CD4-positive, CD25-positive, alpha-beta regulatory T cell (primary cell): ENCODE measurements around the gene CDK18. TPM values are rescaled to one million over a fixed set of nuclear protein-coding genes. Genes with fewer than 3 reads are reported as not detected.

ENCODE experiments used
- ATAC-seq, 2 donors: fragments of 150-1000 bp; cut with Tn5 transposase; one replicate each; pipeline ENCODE4 v1.10.0; 2021; ENCODE audit warnings: low read depth in 2 of 2, moderate number of reproducible peaks in 2 of 2, moderate library complexity in 1 of 2
- DNase-seq, 3 donors: peaks; one replicate each; pipeline versions ENCODE4 v3.0.0 to v3.0.0-alpha.2; 2012 to 2022; ENCODE audit warnings: mixed read lengths in 1 of 3
- H3K27ac ChIP-seq: one replicate; pipeline ENCODE4 v1.7.0; 2013; ENCODE audit warnings: mild to moderate bottlenecking, low read length; ENCODE audit not compliant: insufficient read depth, poor library complexity, severe bottlenecking
- H3K27me3 ChIP-seq: one replicate; pipeline ENCODE4 v1.7.0; 2013; ENCODE audit warnings: low read length; ENCODE audit not compliant: control insufficient read depth, insufficient read depth
- H3K36me3 ChIP-seq: one replicate; pipeline ENCODE4 v1.7.0; 2013; ENCODE audit warnings: mild to moderate bottlenecking, low read length, moderate library complexity; ENCODE audit not compliant: control insufficient read depth, insufficient read depth
- H3K4me1 ChIP-seq: 2 replicates; pipeline ENCODE4 v1.7.0; 2013; ENCODE audit warnings: mild to moderate bottlenecking, low read length; ENCODE audit not compliant: insufficient read depth, control insufficient read depth, poor library complexity, severe bottlenecking
- H3K4me3 ChIP-seq: one replicate; pipeline ENCODE4 v1.7.0; 2013; ENCODE audit warnings: low read depth, mild to moderate bottlenecking, low read length, moderate library complexity
- H3K9me3 ChIP-seq, 2 experiments: 1 replicate in 1 of 2; 2 replicates in 1 of 2; pipeline ENCODE4 v1.7.0; 2013; ENCODE audit warnings: low read length in 2 of 2, mild to moderate bottlenecking in 1 of 2, moderate library complexity in 1 of 2; ENCODE audit not compliant: control insufficient read depth in 2 of 2
- H3K27ac Mint-ChIP-seq, 3 donors: one replicate each; pipeline ENCODE4 v1.8.0; 2020 to 2022; ENCODE audit warnings: mild to moderate bottlenecking in 3 of 3, mixed read lengths in 3 of 3, moderate library complexity in 2 of 3
- H3K27me3 Mint-ChIP-seq: one replicate; pipeline ENCODE4 v1.8.0; 2022; ENCODE audit warnings: mild to moderate bottlenecking, mixed read lengths
- H3K36me3 Mint-ChIP-seq: one replicate; pipeline ENCODE4 v1.8.0; 2020; ENCODE audit warnings: mixed read lengths
- H3K4me1 Mint-ChIP-seq, 4 donors: one replicate each; pipeline ENCODE4 v1.8.0; 2020 to 2022; ENCODE audit warnings: mixed read lengths in 4 of 4, mild to moderate bottlenecking in 1 of 4
- H3K4me3 Mint-ChIP-seq, 4 donors: one replicate each; pipeline ENCODE4 v1.8.0; 2020 to 2022; ENCODE audit warnings: mild to moderate bottlenecking in 4 of 4, mixed read lengths in 4 of 4, moderate library complexity in 3 of 4
- H3K9me3 Mint-ChIP-seq, 7 donors: one replicate each; pipeline ENCODE4 v1.8.0; 2020 to 2022; ENCODE audit warnings: mixed read lengths in 7 of 7, mild to moderate bottlenecking in 3 of 7, moderate library complexity in 2 of 7
- polyA plus RNA-seq, 4 donors: library from polyadenylated mRNA; unstranded; fragments of 300-500 nt; fragmentation: Illumina TruSeq; gene quantifications; one replicate each; pipeline ENCODE4 v1.2.3, GENCODE V29; 2021
- total RNA-seq: library from RNA; stranded (reverse); gene quantifications from one replicate; pipeline ENCODE4 v1.2.3, GENCODE V29; 2022

CDK18 gene
- total and polyA plus RNA-seq, 5 donors from 2014 or later = 0.49 TPM; not detected in 4

DNA sequence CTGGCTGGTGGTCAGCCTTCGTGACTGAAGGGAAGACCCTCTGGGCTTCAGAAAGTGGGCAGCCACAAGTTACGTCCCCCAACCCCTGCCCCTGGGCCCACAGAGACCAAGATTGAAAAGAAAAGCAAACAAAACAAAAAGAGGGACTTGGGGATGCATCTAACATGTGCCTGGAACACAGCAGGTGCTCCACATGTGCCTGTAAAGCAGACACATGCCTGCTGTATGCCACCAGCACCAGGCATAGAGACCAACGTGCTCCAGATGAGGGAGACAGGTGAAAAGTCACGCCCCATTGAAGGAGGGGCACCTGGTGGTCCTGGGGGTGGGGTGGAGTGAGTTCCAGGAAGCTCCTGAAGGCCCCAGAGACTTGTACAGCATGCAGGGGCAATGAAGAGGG, 11.9 kb downstream of the CDK18 start:
- H3K9me3 ChIP-seq = no peaks in the 10 kb centered on the region
- ATAC-seq (no peak), DNase-seq (no peak)
- no peaks in the 10 kb centered on the region for H3K36me3 ChIP-seq
- H3K4me1 Mint-ChIP-seq = no peaks in the 10 kb centered on the region
- H3K27ac Mint-ChIP-seq = no peak overlapping the region
- peaks cover 21% of the 10 kb centered on the region for H3K27me3 Mint-ChIP-seq
- no peaks in the 10 kb centered on the region for H3K27me3 ChIP-seq
- H3K27ac ChIP-seq = no peak overlapping the region
- no peaks in the 10 kb centered on the region for H3K4me1 ChIP-seq
- no peaks in the 10 kb centered on the region for H3K9me3 Mint-ChIP-seq
- no peak overlapping the region for H3K4me3 ChIP-seq
- H3K36me3 Mint-ChIP-seq = no peaks in the 10 kb centered on the region
- H3K4me3 Mint-ChIP-seq = no peak overlapping the region

DNA sequence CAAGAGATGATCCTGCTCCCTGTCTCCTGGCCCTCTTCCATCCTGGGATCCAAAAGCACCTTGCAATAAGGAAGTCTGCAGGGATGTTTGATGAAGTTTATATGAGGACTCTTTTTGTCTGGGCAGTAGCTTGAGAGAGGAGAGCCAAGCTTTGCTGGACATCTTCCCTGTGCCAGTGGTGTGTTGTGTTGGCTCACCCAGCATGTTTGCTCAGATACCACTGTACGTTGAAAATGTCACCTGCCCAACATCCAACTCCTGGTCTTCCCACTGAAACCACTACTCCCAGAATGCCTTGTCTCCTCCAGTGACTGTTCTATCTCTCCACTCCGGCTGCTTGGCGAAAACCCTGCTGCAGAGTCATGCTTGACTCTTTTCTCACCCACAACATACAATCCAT, 12.8 kb downstream of the CDK18 start:
- Histone ChIP-seq H3K36me3 (no peaks in the 10 kb centered on the region), H3K27ac (no peak overlapping the region), H3K9me3 (no peaks in the 10 kb centered on the region), H3K27me3 (no peaks in the 10 kb centered on the region), H3K4me1 (no peaks in the 10 kb centered on the region), H3K4me3 (no peak overlapping the region)
- DNase-seq = no peak
- Mint-ChIP-seq H3K4me1 (no peaks in the 10 kb centered on the region), H3K27me3 (peaks cover 21% of the 10 kb centered on the region), H3K9me3 (no peaks in the 10 kb centered on the region), H3K36me3 (no peaks in the 10 kb centered on the region), H3K4me3 (no peak overlapping the region), H3K27ac (peak overlapping the region in 2 of 3 donors; percentile 38 to 50)
- ATAC-seq = no peak

DNA sequence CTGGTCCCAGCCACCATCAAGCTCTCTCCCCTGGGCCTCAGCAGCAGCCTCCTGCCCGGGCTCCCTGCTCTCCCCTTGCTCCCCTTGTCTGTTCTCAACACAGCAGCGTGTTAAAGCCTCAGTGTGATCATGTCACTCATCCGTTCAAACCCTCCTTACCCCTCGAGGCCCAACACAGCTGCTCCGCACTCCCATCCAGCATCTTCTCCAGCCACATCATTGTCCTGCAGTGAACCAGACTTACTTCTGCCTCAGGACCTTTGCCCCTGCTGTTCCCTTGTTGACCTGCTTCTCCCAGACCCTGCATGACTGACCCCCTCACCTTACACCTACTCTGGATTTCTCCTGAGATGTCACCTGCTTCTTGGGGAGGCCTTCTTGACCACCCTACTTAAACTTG, 13.3 kb downstream of the CDK18 start:
- Histone ChIP-seq H3K27me3 (no peaks in the 10 kb centered on the region), H3K36me3 (no peaks in the 10 kb centered on the region), H3K9me3 (no peaks in the 10 kb centered on the region), H3K4me1 (no peaks in the 10 kb centered on the region), H3K4me3 (no peak overlapping the region), H3K27ac (no peak overlapping the region)
- Mint-ChIP-seq H3K27ac (peak overlapping the region in 1 of 3 donors; percentile 38), H3K4me1 (no peaks in the 10 kb centered on the region), H3K27me3 (peaks cover 21% of the 10 kb centered on the region), H3K36me3 (no peaks in the 10 kb centered on the region), H3K9me3 (no peaks in the 10 kb centered on the region), H3K4me3 (no peak overlapping the region)
- DNase-seq (no peak), ATAC-seq (no peak)

DNA sequence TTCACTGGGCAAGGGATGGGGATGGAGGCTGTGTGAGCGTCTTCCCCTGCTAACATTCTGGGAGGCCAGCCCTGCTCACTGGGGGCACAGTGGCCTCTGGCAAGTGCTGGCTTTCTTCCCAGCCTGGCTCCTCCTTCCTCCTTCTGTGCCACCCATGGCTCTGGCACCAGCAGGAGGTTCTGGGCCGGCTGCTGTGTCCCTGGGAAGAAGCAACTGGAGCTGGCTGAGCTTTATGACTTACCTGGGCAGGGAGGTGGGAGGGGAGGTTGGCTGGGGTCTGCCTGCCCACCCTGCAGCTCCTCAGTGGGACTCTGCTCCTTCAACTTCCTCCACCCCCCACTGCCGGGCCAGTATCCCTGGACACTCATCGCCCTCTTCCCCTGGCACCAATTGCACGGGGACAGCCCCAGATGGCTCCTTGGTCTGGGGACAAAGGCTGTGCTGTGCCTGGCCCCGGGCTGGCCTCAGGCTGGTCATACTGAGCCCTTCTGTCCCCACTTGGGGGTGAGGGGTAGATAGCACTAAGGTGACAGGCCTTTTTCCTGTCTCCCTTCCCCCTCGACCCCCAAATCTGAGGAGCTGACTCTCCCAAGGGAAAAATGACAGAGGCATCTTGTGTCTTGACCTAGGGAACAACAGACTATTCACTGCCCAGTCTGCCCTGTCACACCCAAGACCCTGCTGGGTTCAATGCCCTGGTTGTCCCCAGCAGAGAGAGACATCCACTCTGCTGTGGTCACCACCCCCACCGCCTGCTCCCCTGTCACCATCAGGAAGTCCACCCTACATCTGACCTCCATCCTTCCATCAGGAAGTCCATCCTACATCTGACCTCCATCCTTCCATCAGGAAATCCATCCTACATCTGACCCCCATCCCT, 14.4 kb downstream of the CDK18 start:
- DNase-seq (no peak), ATAC-seq (no peak)
- Histone ChIP-seq H3K27ac (no peak overlapping the region), H3K27me3 (no peaks in the 10 kb centered on the region), H3K4me3 (no peak overlapping the region), H3K36me3 (no peaks in the 10 kb centered on the region), H3K4me1 (no peaks in the 10 kb centered on the region), H3K9me3 (no peaks in the 10 kb centered on the region)
- no peaks in the 10 kb centered on the region for H3K4me1 Mint-ChIP-seq
- H3K27me3 Mint-ChIP-seq = peaks cover 21% of the 10 kb centered on the region
- peak overlapping the region in 1 of 4 donors; percentile 43 for H3K4me3 Mint-ChIP-seq
- peak overlapping the region in 1 of 3 donors; percentile 36 for H3K27ac Mint-ChIP-seq
- no peaks in the 10 kb centered on the region for H3K36me3 Mint-ChIP-seq
- no peaks in the 10 kb centered on the region for H3K9me3 Mint-ChIP-seq

DNA sequence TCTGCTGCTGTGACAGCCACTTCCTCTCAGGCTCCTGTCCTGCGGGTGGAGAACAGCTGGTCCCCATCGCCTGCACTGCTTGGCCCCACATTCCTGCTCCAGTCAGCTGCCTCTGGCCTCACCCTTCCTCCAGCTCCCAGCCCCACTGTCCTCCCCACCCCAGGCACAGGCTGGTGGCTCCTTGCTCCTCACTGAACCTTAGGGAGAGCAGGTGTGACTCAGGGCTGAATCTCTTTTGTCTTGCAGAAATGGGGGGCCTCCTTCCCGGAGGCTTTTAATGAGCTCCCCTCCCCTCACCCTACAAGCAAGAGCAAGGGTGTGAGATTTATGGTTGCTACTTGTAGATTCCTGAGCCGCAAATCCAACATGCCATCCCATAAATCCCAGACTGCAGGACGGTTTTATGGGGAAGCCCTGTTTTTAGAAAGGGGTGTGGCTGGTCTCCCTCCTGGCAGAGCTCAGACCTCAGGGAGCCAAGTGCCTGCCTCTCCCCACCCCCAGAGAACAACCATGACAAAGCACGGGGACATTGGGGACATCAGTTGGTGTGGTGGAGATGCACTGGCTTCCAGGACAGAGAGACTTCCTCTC, 15.2 kb downstream of the CDK18 start:
- H3K27ac ChIP-seq = no peak overlapping the region
- H3K9me3 ChIP-seq = no peaks in the 10 kb centered on the region
- H3K36me3 ChIP-seq = no peaks in the 10 kb centered on the region
- H3K9me3 Mint-ChIP-seq = no peaks in the 10 kb centered on the region
- H3K4me3 ChIP-seq = no peak overlapping the region
- no peaks in the 10 kb centered on the region for H3K4me1 Mint-ChIP-seq
- no peaks in the 10 kb centered on the region for H3K27me3 ChIP-seq
- ATAC-seq = no peak
- H3K4me3 Mint-ChIP-seq = peak overlapping the region in 1 of 4 donors; percentile 43
- DNase-seq = no peak
- H3K27ac Mint-ChIP-seq = peak overlapping the region in 1 of 3 donors; percentile 36
- no peaks in the 10 kb centered on the region for H3K4me1 ChIP-seq
- no peaks in the 10 kb centered on the region for H3K36me3 Mint-ChIP-seq
- H3K27me3 Mint-ChIP-seq = peaks cover 18% of the 10 kb centered on the region

DNA sequence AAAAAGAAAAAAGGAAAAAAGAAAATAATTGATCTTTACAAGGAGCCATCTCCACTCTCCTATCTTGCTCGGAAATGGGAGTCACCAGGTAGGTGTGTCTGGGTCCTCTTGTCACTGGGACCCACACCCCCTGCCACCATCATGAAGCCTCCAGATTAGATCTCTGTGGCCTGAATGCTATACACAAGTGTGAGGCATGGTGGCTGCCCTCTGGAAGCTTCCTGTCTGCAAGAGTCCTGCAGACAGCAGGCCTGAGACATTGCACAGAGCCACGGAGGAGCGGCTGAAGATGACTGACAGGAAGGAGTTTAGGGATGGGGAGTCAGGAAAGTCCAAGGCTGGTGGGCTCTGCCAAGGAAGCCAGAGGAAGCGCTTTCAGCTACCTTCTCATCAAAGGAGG, 16.2 kb downstream of the CDK18 start:
- Mint-ChIP-seq H3K9me3 (no peaks in the 10 kb centered on the region), H3K36me3 (no peaks in the 10 kb centered on the region), H3K27me3 (peaks cover 14% of the 10 kb centered on the region), H3K27ac (no peak overlapping the region), H3K4me1 (no peaks in the 10 kb centered on the region), H3K4me3 (no peak overlapping the region)
- Histone ChIP-seq H3K4me1 (no peaks in the 10 kb centered on the region), H3K9me3 (no peaks in the 10 kb centered on the region), H3K27ac (no peak overlapping the region), H3K36me3 (no peaks in the 10 kb centered on the region), H3K4me3 (no peak overlapping the region), H3K27me3 (no peaks in the 10 kb centered on the region)
- DNase-seq = no peak
- ATAC-seq = no peak

DNA sequence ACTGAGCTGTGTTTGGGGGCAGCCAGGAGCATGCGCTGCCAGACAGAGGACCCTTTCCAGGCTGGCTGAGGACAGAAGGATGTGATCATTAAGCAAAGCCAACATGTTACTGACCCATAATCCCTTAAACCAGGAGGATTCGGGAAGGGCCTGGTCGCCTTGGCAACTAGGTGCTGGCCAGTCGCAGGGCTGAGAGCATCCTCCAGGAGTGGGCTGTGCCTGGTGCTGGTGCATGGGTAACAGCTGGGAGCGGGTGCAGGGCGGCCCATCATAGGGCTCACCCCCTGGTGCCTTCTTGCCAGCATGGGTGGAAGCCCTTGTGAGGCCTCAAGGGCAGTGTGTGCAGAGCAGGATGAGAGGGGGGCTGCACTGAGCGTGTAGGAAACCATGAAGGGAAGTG, 17.2 kb downstream of the CDK18 start:
- peaks cover 9% of the 10 kb centered on the region for H3K27me3 Mint-ChIP-seq
- no peak for ATAC-seq
- no peak overlapping the region for H3K27ac Mint-ChIP-seq
- Histone ChIP-seq H3K9me3 (no peaks in the 10 kb centered on the region), H3K27ac (no peak overlapping the region), H3K27me3 (no peaks in the 10 kb centered on the region), H3K4me3 (no peak overlapping the region), H3K4me1 (no peaks in the 10 kb centered on the region), H3K36me3 (no peaks in the 10 kb centered on the region)
- H3K4me1 Mint-ChIP-seq = no peaks in the 10 kb centered on the region
- H3K9me3 Mint-ChIP-seq = no peaks in the 10 kb centered on the region
- no peaks in the 10 kb centered on the region for H3K36me3 Mint-ChIP-seq
- no peak overlapping the region for H3K4me3 Mint-ChIP-seq
- no peak for DNase-seq

DNA sequence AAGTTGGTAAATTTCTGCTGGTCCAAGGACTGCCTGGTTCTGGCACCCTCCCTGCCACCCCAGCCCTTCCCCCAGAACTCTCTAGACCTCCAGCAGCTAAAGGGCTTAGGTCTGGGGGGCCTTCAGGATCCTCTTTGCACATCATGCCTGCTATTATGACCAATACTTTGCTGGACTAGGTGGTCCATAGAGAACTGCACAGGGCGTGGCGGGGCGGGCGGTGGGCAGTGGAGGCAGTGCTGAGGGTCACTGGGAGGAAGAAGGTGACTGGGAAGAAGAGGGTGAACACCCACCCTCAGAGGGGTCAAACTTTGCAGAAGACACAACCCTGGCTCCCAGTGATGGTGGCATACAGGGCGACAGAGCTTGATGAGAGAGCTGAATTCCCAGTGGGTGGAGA, 18.2 kb downstream of the CDK18 start:
- Histone ChIP-seq H3K4me3 (no peak overlapping the region), H3K36me3 (no peaks in the 10 kb centered on the region), H3K4me1 (no peaks in the 10 kb centered on the region), H3K27me3 (no peaks in the 10 kb centered on the region), H3K27ac (no peak overlapping the region), H3K9me3 (no peaks in the 10 kb centered on the region)
- Mint-ChIP-seq H3K9me3 (no peaks in the 10 kb centered on the region), H3K4me1 (no peaks in the 10 kb centered on the region), H3K4me3 (no peak overlapping the region), H3K27ac (no peak overlapping the region), H3K27me3 (peaks cover 9% of the 10 kb centered on the region), H3K36me3 (no peaks in the 10 kb centered on the region)
- ATAC-seq (no peak), DNase-seq (no peak)
